ENCODE results near the gene ANKFN1. TPM values are rescaled to one million over a fixed set of nuclear protein-coding genes. Genes with fewer than 3 reads are reported as not detected.

ANKFN1 gene
- total RNA-seq, 1 donor from 2014 or later, result not detected

DNA sequence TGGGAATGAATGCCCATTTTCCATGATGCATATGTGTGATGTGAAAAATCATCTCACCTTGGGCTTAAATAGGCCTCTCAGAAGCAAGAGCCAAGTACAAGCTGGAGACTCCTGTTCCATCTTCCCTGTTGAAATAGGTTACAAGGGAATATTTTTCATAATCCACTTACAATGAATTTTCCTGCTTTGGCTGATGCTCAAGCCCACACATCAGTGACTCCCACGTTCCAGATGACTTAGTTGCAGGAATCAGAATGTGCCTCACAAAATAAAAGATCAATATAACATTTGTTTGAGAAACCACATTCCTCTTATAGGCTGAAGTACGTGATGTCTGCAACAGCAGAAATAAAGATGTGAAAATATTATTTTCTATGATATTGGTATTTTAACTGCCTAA lies 24.1 kb downstream of the ANKFN1 start:
- ATAC-seq, result no peak
- no peak for DNase-seq (ENCODE audit: low spot score)

GRCh38 chr17:56178203-56178602 lies 24.9 kb downstream of the ANKFN1 start:
- no peak for DNase-seq (ENCODE audit: low spot score)
- no peak for ATAC-seq

DNA sequence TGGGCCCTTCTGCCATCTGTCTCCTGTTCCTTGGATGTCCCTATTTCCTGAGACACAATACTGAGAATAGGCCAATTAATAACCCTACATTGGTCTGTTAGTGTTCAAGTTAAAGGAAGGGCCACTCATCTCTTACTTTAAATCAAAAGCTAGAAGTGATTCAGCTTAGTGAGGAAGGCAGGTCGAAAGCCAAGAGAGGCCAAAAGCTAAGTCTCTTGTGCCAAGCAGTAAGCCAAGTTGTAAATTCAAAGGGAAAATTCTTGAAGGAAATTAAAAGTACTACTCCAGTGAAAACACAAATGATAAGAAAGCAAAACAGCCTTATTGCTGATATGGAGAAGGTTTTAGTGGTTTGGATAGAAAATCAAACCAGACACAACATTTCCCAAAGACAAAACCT lies 28.8 kb downstream of the ANKFN1 start:
- ATAC-seq (no peak), DNase-seq (ENCODE audit: low spot score) (no peak)

DNA sequence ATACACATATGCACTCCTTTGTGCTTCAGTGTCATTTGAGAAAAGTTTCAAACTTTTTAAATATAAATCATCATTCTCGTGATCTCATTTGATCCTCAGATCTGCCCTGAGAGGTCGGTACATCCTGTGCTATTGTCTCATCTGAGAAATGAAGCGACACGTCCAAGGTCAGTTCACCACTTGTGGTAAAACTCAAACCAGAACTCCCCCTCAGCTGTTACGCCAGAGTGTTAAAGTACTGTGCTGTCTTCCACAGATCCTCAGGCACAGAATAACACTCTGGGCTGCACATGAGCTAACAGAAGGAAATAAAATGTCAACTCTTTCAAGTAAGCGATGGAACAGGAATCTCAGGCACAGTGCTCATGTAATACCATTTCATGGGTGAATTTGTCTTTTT lies 31.4 kb downstream of the ANKFN1 start:
- DNase-seq (ENCODE audit: low spot score) (no peak), ATAC-seq (no peak)

- ATAC-seq (no peak), DNase-seq (ENCODE audit: low spot score) (no peak)
These were observed 32.4 kb downstream of the ANKFN1 start for GRCh38 chr17:56185491-56186221.

DNA sequence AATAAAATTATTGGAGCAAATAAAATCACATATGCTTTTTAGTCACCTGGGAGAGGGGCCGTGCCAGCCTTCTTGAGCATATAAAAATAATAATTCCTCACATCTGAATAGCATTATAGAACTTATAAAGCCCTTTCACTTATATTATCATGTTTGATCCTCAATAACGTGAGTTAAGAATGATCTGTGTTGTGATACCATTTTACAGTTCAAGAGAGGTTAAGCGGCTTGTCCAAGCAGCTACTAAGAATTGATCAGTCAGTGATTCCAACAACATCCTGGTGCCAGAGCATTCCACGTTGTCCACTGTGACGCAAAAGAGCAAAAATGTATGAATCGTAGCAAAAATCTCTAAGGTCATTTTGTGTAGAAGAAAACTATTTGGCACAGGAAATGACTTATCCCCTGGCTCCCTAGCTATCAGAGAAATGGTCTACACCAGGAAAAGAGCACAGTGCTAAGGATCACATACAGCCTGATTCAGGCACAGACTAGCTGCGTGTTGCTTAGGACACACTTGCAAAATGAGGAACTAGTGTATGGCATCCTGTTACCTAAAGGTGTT lies 33.0 kb downstream of the ANKFN1 start:
- DNase-seq (ENCODE audit: low spot score), result no peak
- no peak for ATAC-seq

DNA sequence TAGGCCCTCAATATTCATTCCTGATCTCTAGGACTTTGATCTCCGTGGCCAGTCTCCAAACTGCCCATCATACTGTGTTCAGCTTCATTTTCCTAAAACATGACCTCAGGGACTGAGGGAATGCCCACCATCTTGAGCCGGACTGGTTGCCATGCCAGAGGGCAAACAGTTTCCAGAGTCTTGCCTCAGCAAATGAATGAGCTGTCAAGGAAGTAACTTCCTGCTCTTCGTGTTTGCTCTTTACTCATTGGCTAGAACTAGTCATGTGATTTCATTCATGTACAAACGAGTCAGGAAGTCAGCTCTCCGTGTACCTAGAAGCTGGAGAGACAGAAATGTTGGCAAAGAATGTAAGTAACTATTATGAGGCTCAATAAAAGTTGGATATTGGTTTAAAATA lies 50.2 kb downstream of the ANKFN1 start:
- ATAC-seq (no peak), DNase-seq (ENCODE audit: low spot score) (no peak)

- DNase-seq (ENCODE audit: low spot score) (no peak), ATAC-seq (no peak)
These were observed 53.1 kb downstream of the ANKFN1 start for GRCh38 chr17:56206351-56206750.

DNA sequence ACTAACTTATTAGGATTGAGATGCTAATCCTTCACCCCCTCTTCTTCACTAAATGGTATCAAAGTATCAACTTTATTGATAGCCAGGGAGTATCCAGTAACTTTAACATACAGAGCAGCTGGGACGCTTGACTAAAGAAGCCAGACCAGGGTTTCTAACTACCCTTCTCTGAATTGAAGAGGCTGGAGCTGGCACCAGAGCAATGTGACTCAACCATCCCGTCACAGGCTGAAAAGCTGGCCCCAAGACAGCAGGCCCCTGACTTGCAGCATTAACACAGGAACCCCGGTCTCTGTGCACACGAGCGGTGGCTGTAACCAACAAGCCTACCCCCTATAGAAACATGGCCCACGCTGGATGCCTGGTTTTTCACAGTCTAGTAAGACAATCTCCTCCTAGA lies 59.8 kb downstream of the ANKFN1 start:
- no peak for DNase-seq (ENCODE audit: low spot score)
- no peak for ATAC-seq

DNA sequence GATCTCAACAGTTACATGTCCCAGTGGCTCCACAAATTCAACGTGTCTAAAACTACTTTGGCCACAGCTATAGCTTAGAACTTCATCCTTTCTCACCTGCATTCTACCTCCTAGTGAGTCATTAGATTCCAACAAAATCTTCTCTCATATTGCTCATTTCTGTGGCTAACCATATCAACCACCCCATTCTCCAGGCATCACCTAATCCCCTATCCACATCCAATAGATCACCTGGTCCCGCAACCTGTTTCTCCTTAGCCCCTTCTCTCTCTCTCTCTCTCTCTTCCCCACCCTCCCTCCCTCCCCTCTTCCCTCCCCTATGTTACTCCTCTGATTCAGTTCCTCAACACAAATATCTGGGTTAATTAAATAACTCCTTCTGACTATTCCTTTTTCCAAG lies 64.6 kb downstream of the ANKFN1 start:
- ATAC-seq, result no peak
- DNase-seq (ENCODE audit: low spot score), result no peak

GRCh38 chr17:56222255-56222654 lies 69.0 kb downstream of the ANKFN1 start:
- no peak for DNase-seq (ENCODE audit: low spot score)
- no peak for ATAC-seq

- no peak for ATAC-seq
- DNase-seq (ENCODE audit: low spot score), result no peak
These were observed 77.4 kb downstream of the ANKFN1 start for GRCh38 chr17:56230660-56231059.

GRCh38 chr17:56231252-56231651 lies 78.0 kb downstream of the ANKFN1 start:
- DNase-seq (ENCODE audit: low spot score) (no peak), ATAC-seq (no peak)

- no peak for ATAC-seq
These were observed 78.4 kb downstream of the ANKFN1 start for GRCh38 chr17:56231693-56232092.

DNA sequence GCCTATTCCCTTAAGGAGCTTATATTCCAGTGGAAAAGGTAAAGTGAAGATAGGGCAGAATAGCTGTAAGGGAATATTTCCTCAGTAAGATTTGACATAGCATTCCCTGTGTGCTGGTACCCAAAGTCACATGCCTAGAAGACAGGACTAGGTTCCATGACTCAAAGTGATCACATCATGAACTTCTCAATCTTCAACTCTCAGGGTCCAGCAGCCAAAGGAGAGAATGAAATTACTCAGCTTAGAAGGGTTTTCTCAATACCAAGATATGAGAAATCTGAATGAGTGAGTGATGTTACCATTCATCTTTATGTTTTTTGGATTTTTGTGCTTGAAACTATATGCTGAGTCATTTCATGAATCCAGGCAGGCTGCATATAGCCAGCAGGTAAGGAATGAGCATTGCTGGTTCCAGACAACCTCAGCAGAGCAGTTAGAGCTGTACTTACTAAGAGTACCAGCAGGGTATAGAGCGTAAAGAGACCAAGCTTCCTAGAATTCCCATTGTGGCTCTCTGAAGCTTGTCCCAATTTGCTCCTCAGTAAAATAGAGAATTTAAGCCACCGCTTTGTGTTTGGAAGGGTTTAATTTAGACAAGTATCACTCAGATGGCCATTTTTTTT lies 91.1 kb downstream of the ANKFN1 start:
- DNase-seq (ENCODE audit: low spot score) (no peak), ATAC-seq (no peak)

More at GRCh38 chr17:56231693-56232092, 78.4 kb downstream of the ANKFN1 start:
- DNase-seq (ENCODE audit: low spot score), result no peak

GRCh38 chr17:56247816-56248215 lies 94.5 kb downstream of the ANKFN1 start:
- ATAC-seq, result no peak

DNA sequence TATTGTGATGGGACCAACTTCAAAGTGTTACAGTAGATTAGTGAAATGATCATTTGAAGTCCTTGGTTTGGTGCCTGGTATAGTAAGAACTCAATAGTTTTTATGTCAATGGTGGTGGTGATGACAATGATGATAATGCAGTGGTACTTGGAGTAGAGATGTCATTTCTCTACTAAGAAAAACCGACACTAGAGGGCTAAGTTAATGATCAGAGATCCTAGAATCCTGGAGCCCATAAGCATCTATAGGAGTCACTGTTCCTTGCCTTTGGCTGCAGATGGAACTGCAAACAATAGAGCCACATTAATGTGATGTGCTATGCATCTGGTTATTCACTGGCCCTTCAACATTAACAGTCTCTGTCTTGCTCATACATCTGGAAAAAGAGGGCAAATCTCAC lies 103.8 kb downstream of the ANKFN1 start:
- ATAC-seq, result no peak

More at GRCh38 chr17:56247816-56248215, 94.5 kb downstream of the ANKFN1 start:
- DNase-seq (ENCODE audit: low spot score), result no peak

GRCh38 chr17:56260376-56261002 lies 107.2 kb downstream of the ANKFN1 start:
- DNase-seq (ENCODE audit: low spot score) (no peak), ATAC-seq (no peak)

More for the DNA sequence above, 103.8 kb downstream of the ANKFN1 start:
- no peak for DNase-seq (ENCODE audit: low spot score)

DNA sequence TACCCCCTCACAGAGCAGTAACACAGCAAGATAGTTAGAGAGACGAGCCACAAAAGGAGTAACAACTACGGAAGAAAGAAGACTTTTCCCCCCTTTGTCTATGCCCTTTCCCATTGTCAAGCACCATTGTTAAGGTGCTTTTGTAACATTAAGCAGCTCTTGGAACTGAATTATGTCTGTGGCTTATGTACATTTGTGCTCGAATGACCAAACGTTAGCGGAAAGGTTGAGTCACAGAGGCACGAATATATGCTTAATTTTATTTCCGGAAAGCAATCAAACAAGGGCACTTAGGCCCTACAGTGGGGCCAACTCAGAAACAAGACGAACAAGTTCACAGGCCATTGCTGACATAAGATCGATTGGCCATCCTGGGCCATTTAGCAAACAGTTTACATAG lies 109.5 kb downstream of the ANKFN1 start:
- ATAC-seq (no peak), DNase-seq (ENCODE audit: low spot score) (no peak)

DNA sequence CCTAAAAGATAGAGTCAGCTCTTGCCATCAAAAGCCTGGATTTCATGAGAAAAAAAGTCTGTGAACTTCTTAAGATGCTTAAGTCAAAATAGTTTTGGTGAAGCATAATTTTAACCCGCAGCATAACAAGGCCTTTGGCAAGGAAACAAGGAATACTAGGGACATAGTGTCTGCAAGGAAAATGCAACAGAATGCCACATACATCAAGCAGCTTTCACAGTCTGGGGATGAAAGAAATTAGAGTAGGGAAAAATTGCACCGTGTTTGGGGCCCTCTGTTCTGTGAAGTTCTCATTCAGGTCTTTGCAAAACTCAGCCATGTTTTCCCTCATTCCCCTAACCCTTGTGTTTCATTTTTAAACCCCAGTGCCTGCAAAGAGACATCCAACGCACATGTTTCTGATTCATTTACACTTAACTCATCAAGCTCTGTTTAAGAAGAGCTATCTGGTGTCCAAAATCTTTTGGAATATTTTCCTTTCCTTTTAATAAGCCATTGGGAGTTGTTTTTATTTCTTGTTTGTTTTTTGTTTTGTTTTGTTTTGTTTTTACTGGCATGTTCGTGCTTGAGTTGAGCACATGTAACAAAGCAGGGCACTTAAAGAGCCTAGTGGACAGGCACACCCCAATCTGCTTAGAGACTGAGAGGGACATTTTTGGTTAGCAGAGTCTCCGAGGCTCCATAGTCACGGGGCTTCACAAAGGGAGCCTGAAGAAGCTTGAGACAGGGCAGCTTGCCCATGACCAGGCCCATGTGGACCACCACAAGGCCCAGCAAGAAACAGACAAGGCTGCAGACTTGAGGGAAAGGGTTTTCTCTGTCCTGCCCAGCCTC lies 116.5 kb downstream of the ANKFN1 start:
- DNase-seq (ENCODE audit: low spot score) (no peak), ATAC-seq (no peak)

GRCh38 chr17:56274491-56274890 lies 121.2 kb downstream of the ANKFN1 start:
- DNase-seq (ENCODE audit: low spot score) (no peak), ATAC-seq (no peak)
